ENCODE measurements around the gene IER3. TPM values are rescaled to one million over a fixed set of nuclear protein-coding genes. Genes with fewer than 3 reads are reported as not detected.
"Not testable (repeated sequence)": the region's sequence is repeated elsewhere in the genome, so short reads cannot be mapped to it uniquely, and the experiment has no call there.

The IER3 gene
- total and polyA plus RNA-seq, 7 donors, result 20.1 to 193 (median 65.3) TPM

DNA sequence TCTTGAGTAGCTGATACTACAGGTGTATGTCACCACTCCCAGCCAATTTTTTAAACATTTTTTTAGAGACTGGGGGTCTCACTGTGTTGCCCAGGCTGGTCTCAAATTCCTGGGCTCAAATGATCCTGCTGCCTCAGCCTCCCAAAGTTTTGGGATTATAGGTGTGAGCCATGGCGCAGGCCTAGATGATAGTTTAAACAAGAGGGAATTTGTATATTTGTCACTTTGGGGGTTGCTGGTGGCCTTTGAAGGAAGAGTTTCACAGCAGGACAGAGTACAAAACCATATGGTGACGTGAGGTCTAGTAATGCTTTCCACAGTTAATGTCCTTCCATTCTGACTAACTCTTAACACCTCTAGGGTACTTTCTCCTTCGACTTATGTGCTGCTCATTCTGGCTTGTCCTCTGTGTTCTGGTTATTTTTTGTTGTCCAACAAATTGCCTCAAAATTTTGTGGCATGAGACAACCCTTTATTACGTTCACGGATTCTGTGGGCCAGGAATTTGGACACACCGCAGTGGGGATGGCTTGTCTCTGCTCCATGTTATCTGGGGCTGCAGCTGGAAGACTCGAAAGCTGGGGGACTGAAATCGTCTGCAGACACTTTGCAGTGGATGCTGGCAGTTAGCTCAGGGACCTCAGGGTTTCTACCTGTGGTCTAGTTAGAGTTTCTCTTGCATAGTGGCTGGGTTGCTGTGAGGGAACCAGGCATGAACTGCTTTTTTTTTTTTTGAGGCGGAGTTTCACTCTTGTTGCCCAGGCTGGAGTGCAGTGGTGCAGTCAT, 23.0 kb upstream of the IER3 start:
- intact Hi-C loops (cut with DNase I), result no loop called here
- TF ChIP-seq POLR2A (IDR thresholded peaks at IDR 0.05) (no peak), POLR2AphosphoS5 (IDR thresholded peaks at IDR 0.05) (no peak), EP300 (IDR thresholded peaks at IDR 0.05) (no peak)
- TF ChIP-seq, protein P1, sequence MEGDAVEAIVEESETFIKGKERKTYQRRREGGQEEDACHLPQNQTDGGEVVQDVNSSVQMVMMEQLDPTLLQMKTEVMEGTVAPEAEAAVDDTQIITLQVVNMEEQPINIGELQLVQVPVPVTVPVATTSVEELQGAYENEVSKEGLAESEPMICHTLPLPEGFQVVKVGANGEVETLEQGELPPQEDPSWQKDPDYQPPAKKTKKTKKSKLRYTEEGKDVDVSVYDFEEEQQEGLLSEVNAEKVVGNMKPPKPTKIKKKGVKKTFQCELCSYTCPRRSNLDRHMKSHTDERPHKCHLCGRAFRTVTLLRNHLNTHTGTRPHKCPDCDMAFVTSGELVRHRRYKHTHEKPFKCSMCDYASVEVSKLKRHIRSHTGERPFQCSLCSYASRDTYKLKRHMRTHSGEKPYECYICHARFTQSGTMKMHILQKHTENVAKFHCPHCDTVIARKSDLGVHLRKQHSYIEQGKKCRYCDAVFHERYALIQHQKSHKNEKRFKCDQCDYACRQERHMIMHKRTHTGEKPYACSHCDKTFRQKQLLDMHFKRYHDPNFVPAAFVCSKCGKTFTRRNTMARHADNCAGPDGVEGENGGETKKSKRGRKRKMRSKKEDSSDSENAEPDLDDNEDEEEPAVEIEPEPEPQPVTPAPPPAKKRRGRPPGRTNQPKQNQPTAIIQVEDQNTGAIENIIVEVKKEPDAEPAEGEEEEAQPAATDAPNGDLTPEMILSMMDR (IDR thresholded peaks at IDR 0.05), result no peak
- Histone ChIP-seq H3K36me3 (no peaks in the 10 kb centered on the region), H3K27ac (no peak overlapping the region), H3K4me1 (peaks cover 0 to 58% (median 35%) of the 10 kb centered on the region in 4 donors), H3K27me3 (no peaks in the 10 kb centered on the region), H3K4me3 (no peak overlapping the region), H3K9me3 (no peaks in the 10 kb centered on the region)
- 84 to 96% methylated on average over 9 of the region's 9 CpGs for WGBS, 2 donors
- no peak for DNase-seq

DNA sequence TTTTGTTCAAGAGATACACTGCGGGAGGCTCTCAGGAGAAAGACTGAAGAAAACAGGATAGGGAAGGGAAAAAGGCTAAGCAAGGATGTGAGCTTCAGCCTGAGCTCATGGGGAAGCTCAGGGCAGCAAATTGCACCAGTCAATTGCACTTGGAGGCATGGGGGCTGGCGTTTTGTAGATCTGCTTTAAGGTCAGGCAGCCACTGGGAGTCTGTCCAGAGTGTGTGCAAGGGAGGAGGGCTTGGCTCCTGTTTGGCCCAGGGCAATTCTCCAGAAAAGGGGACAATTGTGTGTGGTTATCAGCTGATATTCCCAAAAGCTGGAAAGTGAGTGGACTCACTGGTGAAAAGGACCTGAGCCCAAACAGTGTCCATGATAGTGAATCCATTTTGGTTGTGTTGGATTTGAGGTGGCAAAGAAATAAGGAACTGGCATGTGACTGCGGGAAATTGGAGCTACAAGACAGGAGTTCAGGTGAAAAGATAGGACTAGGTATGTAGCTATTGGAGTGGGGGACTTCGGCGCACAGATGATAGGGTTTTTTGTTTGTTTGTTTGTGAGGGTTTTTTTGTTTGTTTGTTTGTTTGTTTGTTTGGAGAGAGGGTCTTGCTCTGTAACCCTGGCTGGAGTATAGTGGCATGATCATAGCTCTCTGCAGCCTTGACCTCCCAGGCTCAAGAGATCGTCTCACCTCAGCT, 22.3 kb upstream of the IER3 start:
- peaks cover 0 to 63% (median 36%) of the 10 kb centered on the region in 4 donors for H3K4me1 ChIP-seq
- no peaks in the 10 kb centered on the region for H3K27me3 ChIP-seq
- TF ChIP-seq POLR2AphosphoS5 (IDR thresholded peaks at IDR 0.05) (no peak), POLR2A (IDR thresholded peaks at IDR 0.05) (no peak), EP300 (IDR thresholded peaks at IDR 0.05) (no peak)
- TF ChIP-seq, protein P1 (IDR thresholded peaks at IDR 0.05), result no peak
- no peaks in the 10 kb centered on the region for H3K36me3 ChIP-seq
- intact Hi-C loops (cut with DNase I), result no loop called here
- no peaks in the 10 kb centered on the region for H3K9me3 ChIP-seq
- no peak for DNase-seq
- H3K27ac ChIP-seq, result peak overlapping the region in 1 of 4 donors; percentile 37
- 81 to 88% methylated on average over 6 of the region's 6 CpGs for WGBS, 2 donors
- no peak overlapping the region for H3K4me3 ChIP-seq

DNA sequence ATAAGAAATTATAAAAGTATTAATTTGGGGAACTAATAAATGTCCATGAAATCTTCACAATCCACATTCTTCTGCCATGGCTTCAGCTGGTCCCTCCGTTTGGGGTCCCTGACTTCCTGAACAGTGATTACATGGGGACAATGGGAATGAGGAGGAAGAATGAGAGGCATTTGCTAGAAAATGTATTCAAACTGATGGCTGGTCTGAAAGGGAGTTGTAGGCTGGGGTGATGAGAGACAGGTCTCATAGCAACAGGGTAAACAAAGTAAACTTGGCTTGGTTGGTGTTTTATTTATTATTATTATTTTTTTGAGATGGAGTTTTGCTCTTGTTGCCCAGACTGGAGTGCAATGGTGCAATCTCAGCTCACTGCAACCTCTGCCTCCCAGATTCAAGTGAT, 21.1 kb upstream of the IER3 start:
- H3K36me3 ChIP-seq; H3K9me3 ChIP-seq; H3K27me3 ChIP-seq; intact Hi-C loops (cut with DNase I); DNase-seq; H3K4me3 ChIP-seq; H3K27ac ChIP-seq: not testable (repeated sequence)
- peaks cover 0 to 72% (median 42%) of the 10 kb centered on the region in 4 donors for H3K4me1 ChIP-seq
- WGBS, 2 donors, result 80 to 86% methylated on average over 1 of the region's 1 CpG

- intact Hi-C loops (cut with DNase I); H3K27me3 ChIP-seq; H3K36me3 ChIP-seq; H3K9me3 ChIP-seq; DNase-seq; H3K4me3 ChIP-seq: not testable (repeated sequence)
- 75 to 80% methylated on average over 13 of the region's 13 CpGs for WGBS, 2 donors
- peaks cover 0 to 73% (median 43%) of the 10 kb centered on the region in 4 donors for H3K4me1 ChIP-seq
- H3K27ac ChIP-seq, result peak overlapping the region; percentile 43 to 77 (median 66)
These were observed 20.2 kb upstream of the IER3 start for GRCh38 chr6:30764490-30765043.

GRCh38 chr6:30763618-30764489, 19.5 kb upstream of the IER3 start:
- H3K27ac ChIP-seq, result peak overlapping the region; percentile 43 to 77 (median 66)
- 30 to 36% methylated on average over 8 of the region's 8 CpGs for WGBS, 2 donors
- no peak for TF ChIP-seq EP300 (IDR thresholded peaks at IDR 0.05)
- peak in 2 of 4 donors; percentile 46 to 53 for TF ChIP-seq POLR2AphosphoS5 (IDR thresholded peaks at IDR 0.05)
- TF ChIP-seq, protein P1 (IDR thresholded peaks at IDR 0.05), result no peak
- TF ChIP-seq POLR2A (IDR thresholded peaks at IDR 0.05), result no peak
- H3K27me3 ChIP-seq, result no peaks in the 10 kb centered on the region
- no peak overlapping the region for H3K4me3 ChIP-seq
- intact Hi-C loops (cut with DNase I), result no loop called here
- peaks cover 0 to 73% (median 42%) of the 10 kb centered on the region in 4 donors for H3K4me1 ChIP-seq
- H3K36me3 ChIP-seq, result no peaks in the 10 kb centered on the region
- no peak for DNase-seq
- H3K9me3 ChIP-seq, result no peaks in the 10 kb centered on the region

Measured in sigmoid colon (tissue), 7 donors.